HFF-Myc (cell line): Measurements from ENCODE around the gene ANKS1A.

ENCODE experiments used
- DNase-seq: peaks from one replicate; pipeline ENCODE4 v3.0.0-alpha.2; 2011; ENCODE audit warnings: low read depth; ENCODE audit errors: extremely low read depth
- H3K4me3 ChIP-seq: replicated peaks from 2 replicates; pipeline ENCODE4 v1.5.1; 2011; ENCODE audit warnings: low read depth, mild to moderate bottlenecking, control low read depth, low read length
- TF ChIP-seq, protein P1 (sequence below): IDR thresholded peaks from 2 replicates; pipeline ENCODE4 v1.5.1; 2012; ENCODE audit warnings: mild to moderate bottlenecking, low read depth, low read length, control low read depth; ENCODE audit errors: missing control alignments

Gene ANKS1A

DNA sequence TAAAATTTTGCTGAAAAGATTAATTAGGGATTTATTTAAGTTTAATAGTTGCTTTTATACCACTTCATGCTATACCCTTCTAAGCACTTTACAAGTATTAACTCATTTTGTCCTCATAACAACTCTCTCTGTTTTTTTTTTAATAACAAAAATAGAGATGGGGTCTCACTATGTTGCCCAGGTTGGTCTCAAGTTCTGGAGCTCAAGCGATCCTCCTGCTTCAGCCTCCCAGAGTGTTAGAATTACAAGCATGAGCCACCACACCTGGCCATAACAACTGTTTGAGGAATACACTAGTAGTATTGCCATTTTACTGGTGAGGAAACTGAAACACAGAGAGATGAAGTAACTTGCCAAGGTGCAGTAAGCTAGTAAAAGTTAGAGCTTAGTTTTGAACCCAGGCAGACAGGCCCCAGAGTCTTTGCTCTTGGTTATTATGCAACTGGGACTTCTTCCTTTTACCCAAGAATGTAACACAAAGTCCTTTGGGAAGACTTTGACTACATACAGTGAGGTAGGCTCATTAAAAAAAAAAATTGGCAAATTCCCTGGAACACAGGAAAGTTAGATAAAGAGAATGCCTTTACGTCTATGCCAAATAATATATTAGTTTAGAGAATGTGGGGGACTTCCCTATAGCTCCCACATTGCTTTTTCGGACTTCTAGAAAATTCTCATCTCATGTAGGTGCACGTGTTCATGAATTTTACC is 11.4 kb downstream of the ANKS1A start:
- no peak for DNase-seq
- H3K4me3 ChIP-seq = no peak overlapping the region
- TF ChIP-seq, protein P1, sequence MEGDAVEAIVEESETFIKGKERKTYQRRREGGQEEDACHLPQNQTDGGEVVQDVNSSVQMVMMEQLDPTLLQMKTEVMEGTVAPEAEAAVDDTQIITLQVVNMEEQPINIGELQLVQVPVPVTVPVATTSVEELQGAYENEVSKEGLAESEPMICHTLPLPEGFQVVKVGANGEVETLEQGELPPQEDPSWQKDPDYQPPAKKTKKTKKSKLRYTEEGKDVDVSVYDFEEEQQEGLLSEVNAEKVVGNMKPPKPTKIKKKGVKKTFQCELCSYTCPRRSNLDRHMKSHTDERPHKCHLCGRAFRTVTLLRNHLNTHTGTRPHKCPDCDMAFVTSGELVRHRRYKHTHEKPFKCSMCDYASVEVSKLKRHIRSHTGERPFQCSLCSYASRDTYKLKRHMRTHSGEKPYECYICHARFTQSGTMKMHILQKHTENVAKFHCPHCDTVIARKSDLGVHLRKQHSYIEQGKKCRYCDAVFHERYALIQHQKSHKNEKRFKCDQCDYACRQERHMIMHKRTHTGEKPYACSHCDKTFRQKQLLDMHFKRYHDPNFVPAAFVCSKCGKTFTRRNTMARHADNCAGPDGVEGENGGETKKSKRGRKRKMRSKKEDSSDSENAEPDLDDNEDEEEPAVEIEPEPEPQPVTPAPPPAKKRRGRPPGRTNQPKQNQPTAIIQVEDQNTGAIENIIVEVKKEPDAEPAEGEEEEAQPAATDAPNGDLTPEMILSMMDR = no peak

DNA sequence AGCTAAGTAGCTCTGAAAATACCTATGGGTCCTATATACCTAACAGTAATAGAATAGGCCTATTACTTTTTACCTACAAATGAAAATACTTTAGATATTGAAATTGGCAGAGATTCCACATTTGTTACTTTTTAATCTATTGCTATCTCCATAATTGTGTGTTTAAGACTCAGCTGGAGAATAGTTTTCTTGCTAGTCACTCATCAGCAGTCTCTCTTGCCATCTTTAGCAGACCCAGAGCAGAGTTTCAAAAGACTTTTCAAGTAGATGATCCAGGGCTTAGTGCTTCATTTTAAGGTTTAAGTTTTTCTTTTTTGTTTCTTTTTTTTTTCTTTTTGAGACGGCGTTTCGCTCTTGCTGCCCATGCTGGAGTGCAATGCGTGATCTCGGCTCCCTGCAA is 12.9 kb downstream of the ANKS1A start:
- TF ChIP-seq, protein P1 = no peak
- no peak for DNase-seq
- H3K4me3 ChIP-seq = no peak overlapping the region

DNA sequence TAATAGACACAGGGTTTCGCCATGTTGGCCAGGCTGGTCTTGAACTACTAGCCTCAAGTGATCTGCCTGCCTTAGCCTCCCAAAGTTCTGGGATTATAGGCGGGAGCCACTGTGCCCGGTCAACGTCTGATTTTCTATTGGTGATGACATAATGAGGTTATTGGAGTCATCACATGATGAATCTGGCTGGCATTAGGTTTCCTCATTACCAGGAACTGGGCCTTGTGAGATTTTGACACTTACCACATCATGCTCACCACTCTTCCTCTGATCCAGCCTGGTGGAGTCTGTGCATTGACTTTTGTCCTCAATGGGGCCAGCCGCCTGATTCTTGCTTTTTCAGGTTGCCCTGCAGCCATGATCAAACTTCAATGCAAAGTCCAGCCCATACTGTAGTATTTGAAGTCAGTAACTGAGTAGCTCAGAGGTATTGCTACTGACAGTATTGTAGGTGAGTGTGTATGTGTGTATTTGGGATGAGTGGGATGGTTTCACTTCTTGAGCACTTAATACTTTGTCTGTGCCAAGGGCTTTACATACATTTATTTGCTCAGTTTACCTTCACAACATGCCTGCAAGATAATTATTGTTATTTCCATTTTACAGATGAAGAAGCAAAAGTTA is 16.0 kb downstream of the ANKS1A start:
- no peak for DNase-seq
- no peak overlapping the region for H3K4me3 ChIP-seq
- TF ChIP-seq, protein P1 = no peak

DNA sequence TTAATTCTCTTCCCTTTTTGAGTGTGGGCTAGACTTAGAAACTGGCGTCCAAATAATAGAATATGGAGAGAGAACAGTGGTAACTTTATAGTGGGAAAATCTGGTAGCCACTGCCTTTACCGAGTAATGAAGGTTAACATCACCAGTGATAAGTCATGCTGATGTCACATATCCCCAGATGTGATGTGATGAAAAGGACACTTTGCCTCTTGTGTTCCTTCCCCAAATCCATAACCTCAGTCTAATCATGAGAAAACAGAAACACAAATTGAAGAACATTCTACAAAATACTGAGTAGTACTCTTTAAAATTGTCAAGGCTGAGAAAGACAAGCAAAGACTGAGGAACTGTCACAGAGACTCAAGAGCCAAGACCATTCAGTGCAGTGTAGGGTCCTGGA is 17.8 kb downstream of the ANKS1A start:
- H3K4me3 ChIP-seq = no peak overlapping the region
- TF ChIP-seq, protein P1 = no peak
- no peak for DNase-seq

DNA sequence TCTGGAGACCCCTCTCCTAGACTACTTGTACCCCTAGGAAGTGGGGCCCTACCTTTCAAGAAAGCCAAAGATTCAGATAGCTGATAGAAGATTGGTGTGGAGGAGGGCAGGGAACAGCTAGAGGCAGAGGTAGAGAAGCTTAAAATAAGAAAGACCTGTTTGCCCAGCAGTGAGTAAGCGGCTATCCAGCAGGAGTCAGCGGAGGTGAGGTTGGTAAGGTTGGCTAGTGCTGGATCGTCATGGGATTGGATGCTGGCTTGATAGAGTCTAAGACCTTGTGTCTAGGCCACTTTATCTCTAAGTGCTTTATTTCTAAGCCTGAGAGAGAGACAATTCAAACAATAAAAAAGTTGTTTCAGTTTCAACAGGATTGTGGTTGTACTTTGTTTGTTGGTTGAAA is 19.1 kb downstream of the ANKS1A start:
- DNase-seq = no peak
- TF ChIP-seq, protein P1 = no peak
- no peak overlapping the region for H3K4me3 ChIP-seq

DNA sequence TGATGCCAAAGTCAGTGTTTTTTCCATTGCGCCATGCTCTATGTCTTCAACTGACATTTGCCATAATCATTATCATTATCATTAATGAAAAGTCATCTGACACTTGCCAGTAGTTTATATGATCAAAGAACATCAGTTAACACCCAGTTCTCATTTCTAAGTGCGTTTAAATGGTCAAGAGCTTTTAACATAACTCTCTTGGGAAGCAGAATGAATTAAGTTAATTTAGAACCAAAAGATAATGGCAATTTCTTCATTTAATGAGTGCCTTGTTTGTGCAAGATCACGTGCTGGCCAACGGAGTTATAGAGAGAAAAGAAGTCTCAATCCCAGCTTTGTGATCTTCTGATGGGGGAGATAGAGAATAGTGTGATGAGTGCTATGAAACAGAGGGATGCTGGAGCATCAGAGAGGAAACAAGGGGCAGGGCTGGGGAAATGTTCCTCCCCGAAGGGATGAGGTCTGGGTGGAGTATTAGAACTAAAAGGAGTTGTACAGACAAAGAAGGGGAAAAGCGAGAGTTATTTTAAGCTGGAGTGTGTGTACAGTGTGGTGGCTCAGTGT is 20.3 kb downstream of the ANKS1A start:
- TF ChIP-seq, protein P1 = no peak
- no peak overlapping the region for H3K4me3 ChIP-seq
- DNase-seq = no peak

DNA sequence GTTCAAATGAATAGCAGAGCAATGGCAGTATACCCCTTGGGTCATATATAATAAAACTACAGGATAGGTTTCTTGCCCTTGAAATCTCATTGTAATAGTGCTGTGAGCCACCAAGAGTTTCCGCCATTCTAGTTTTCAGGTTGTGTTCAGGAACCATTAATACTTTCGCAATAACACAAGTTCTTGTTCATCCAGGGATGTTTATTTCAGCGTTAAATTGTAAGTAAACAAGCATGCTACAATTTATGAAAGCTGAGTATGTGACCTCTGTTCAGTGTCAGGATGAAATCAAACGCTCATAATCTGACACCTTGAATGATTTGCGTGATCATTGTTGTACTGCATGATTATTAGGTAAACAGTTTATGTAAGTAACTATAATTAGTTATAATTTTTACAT is 22.8 kb downstream of the ANKS1A start:
- TF ChIP-seq, protein P1 = no peak
- no peak for DNase-seq
- no peak overlapping the region for H3K4me3 ChIP-seq
